WTC11 (cell line): ENCODE data around the gene ZNF419. TPM values are rescaled to one million over a fixed set of nuclear protein-coding genes. Genes with fewer than 3 reads are reported as not detected.
A peak's percentile ranks its signal among the peaks of the same experiment; 100 is the strongest.
"Not testable (repeated sequence)": the region's sequence is repeated elsewhere in the genome, so short reads cannot be mapped to it uniquely, and the experiment has no call there.

ENCODE experiments used
- ATAC-seq: fragments of 200-7000 bp; cut with Tn5 transposase; 2 replicates; pipeline ENCODE4 v1.10.0; 2021; ENCODE audit warnings: mild to moderate bottlenecking, moderate library complexity
- CTCF ChIA-PET: fragments of 300-600 bp; sonication (Branson Sonifier 250); formaldehyde crosslinking; loops from one replicate; lab custom pipeline; 2021; ENCODE audit warnings: antibody characterized with exemption; lab: Charles Lee
- POLR2A ChIA-PET: fragments of 350-600 bp; sonication (Branson Sonifier 250); formaldehyde crosslinking; loops from one replicate; lab custom pipeline; 2021; ENCODE audit warnings: antibody characterized with exemption; lab: Charles Lee
- DNase-seq: peaks from one replicate; pipeline ENCODE4 v3.0.0; 2021; ENCODE audit warnings: low spot score
- H3K27ac Mint-ChIP-seq: 2 replicates; pipeline ENCODE4 v1.8.0; 2021; ENCODE audit warnings: mixed read lengths
- H3K27me3 Mint-ChIP-seq: 2 replicates; pipeline ENCODE4 v1.8.0; 2021; ENCODE audit warnings: low read depth, mild to moderate bottlenecking, moderate library complexity, mixed read lengths
- H3K36me3 Mint-ChIP-seq: 2 replicates; pipeline ENCODE4 v1.8.0; 2021; ENCODE audit warnings: mixed read lengths
- H3K4me1 Mint-ChIP-seq: 2 replicates; pipeline ENCODE4 v1.8.0; 2022; ENCODE audit warnings: mixed read lengths
- H3K4me3 Mint-ChIP-seq: 2 replicates; pipeline ENCODE4 v1.8.0; 2021; ENCODE audit warnings: mild to moderate bottlenecking, moderate library complexity, mixed read lengths
- H3K9me3 Mint-ChIP-seq: 2 replicates; pipeline ENCODE4 v1.8.0; 2021; ENCODE audit warnings: mixed read lengths
- ATF1 ChIP-seq: sonication (generic); formaldehyde crosslinking; IDR thresholded peaks from 2 replicates; pipeline ENCODE4 v1.8.1; 2023; ENCODE audit warnings: mild to moderate bottlenecking, moderate library complexity, missing genetic modification reagents
- CREM ChIP-seq: sonication (generic); formaldehyde crosslinking; IDR thresholded peaks from 2 replicates; pipeline ENCODE4 v1.8.1; 2022; ENCODE audit warnings: mild to moderate bottlenecking, missing genetic modification reagents, moderate library complexity
- HMGA2 ChIP-seq: fragments of 250-450 bp; sonication (Bioruptor Pico); IDR thresholded peaks from 2 replicates; pipeline ENCODE4 v1.4.0; 2021; ENCODE audit warnings: mild to moderate bottlenecking, moderate library complexity
- HMGXB4 ChIP-seq: sonication (generic); formaldehyde crosslinking; IDR thresholded peaks from 2 replicates; pipeline ENCODE4 v1.8.1; 2023; ENCODE audit warnings: mild to moderate bottlenecking, moderate library complexity, missing genetic modification reagents
- IRF2 ChIP-seq: sonication (generic); formaldehyde crosslinking; IDR thresholded peaks from 2 replicates; pipeline ENCODE4 v1.8.0; 2022; ENCODE audit warnings: low read depth, missing genetic modification reagents, borderline replicate concordance
- NFATC4 ChIP-seq: fragments of 250-450 bp; sonication (Bioruptor Pico); IDR thresholded peaks from 2 replicates; pipeline ENCODE4 v1.9.0; 2021; ENCODE audit warnings: mild to moderate bottlenecking
- PRRX2 ChIP-seq: fragments of 250-450 bp; sonication (Bioruptor Pico); IDR thresholded peaks from 2 replicates; pipeline ENCODE4 v1.8.0; 2021; ENCODE audit warnings: mild to moderate bottlenecking
- TP53 ChIP-seq: sonication (generic); formaldehyde crosslinking; IDR thresholded peaks from 2 replicates; pipeline ENCODE4 v1.8.1; 2023; ENCODE audit warnings: mild to moderate bottlenecking, missing genetic modification reagents
- USF1 ChIP-seq: sonication (generic); formaldehyde crosslinking; IDR thresholded peaks from 2 replicates; pipeline ENCODE4 v1.8.0; 2022; ENCODE audit warnings: mild to moderate bottlenecking, missing genetic modification reagents
- USF2 ChIP-seq: sonication (generic); formaldehyde crosslinking; IDR thresholded peaks from 2 replicates; pipeline ENCODE4 v1.8.1; 2023; ENCODE audit warnings: mild to moderate bottlenecking, missing genetic modification reagents, moderate library complexity
- ZNF263 ChIP-seq: sonication (generic); formaldehyde crosslinking; IDR thresholded peaks from 2 replicates; pipeline ENCODE4 v1.8.1; 2022; ENCODE audit warnings: low read depth, mild to moderate bottlenecking, moderate library complexity, missing genetic modification reagents
- ZNF416 ChIP-seq: fragments of 250-450 bp; sonication (Bioruptor Pico); IDR thresholded peaks from 2 replicates; pipeline ENCODE4 v1.9.0; 2021; ENCODE audit warnings: mild to moderate bottlenecking, inconsistent platforms
- ZNF423 ChIP-seq: fragments of 250-450 bp; sonication (Bioruptor Pico); IDR thresholded peaks from 2 replicates; pipeline ENCODE4 v2.1.2; 2022; ENCODE audit warnings: mild to moderate bottlenecking, moderate library complexity
- total RNA-seq: library from RNA; stranded (reverse); gene quantifications from 3 replicates; pipeline ENCODE4 v1.2.3, GENCODE V29; 2021
- TF ChIP-seq, protein P1 (sequence below): sonication (generic); formaldehyde crosslinking; IDR thresholded peaks from 2 replicates; pipeline ENCODE4 v1.8.0; 2022; ENCODE audit warnings: mild to moderate bottlenecking, missing genetic modification reagents
- TF ChIP-seq, protein P2 (sequence below): fragments of 250-450 bp; sonication (Bioruptor Pico); conservative IDR thresholded peaks from 2 replicates; pipeline ENCODE4 v1.9.0; 2021; ENCODE audit warnings: mild to moderate bottlenecking
- TF ChIP-seq, protein P3 (sequence below): sonication (generic); formaldehyde crosslinking; IDR thresholded peaks from 2 replicates; pipeline ENCODE4 v1.8.1; 2022; ENCODE audit warnings: mild to moderate bottlenecking, moderate library complexity, missing genetic modification reagents
- TF ChIP-seq, protein P4 (sequence below): sonication (generic); formaldehyde crosslinking; IDR thresholded peaks from 2 replicates; pipeline ENCODE4 v1.8.1; 2022; ENCODE audit warnings: low read depth, missing genetic modification reagents, borderline replicate concordance
- TF ChIP-seq, protein P5 (sequence below): sonication (generic); formaldehyde crosslinking; IDR thresholded peaks from 2 replicates; pipeline ENCODE4 v1.8.0; 2022; ENCODE audit warnings: mild to moderate bottlenecking, missing genetic modification reagents

The ZNF419 gene
- total RNA-seq, 1 experiment from 2014 or later: 11.3 TPM

- POLR2A ChIA-PET: no interaction called here
- Mint-ChIP-seq H3K4me3 (no peak overlapping the region), H3K27me3 (peaks cover 18% of the 10 kb centered on the region), H3K27ac (no peak overlapping the region), H3K9me3 (peaks cover 57% of the 10 kb centered on the region), H3K36me3 (peaks cover 43% of the 10 kb centered on the region), H3K4me1 (no peaks in the 10 kb centered on the region)
- ATAC-seq: no peak
- no peak for TF ChIP-seq HMGA2 (CRISPR knock-in tag)
- TF ChIP-seq, protein P1, sequence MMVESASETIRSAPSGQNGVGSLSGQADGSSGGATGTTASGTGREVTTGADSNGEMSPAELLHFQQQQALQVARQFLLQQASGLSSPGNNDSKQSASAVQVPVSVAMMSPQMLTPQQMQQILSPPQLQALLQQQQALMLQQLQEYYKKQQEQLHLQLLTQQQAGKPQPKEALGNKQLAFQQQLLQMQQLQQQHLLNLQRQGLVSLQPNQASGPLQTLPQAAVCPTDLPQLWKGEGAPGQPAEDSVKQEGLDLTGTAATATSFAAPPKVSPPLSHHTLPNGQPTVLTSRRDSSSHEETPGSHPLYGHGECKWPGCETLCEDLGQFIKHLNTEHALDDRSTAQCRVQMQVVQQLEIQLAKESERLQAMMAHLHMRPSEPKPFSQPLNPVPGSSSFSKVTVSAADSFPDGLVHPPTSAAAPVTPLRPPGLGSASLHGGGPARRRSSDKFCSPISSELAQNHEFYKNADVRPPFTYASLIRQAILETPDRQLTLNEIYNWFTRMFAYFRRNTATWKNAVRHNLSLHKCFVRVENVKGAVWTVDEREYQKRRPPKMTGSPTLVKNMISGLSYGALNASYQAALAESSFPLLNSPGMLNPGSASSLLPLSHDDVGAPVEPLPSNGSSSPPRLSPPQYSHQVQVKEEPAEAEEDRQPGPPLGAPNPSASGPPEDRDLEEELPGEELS (CRISPR knock-in tag): no peak
- TF ChIP-seq PRRX2: no peak
- TF ChIP-seq ZNF423: no peak
- no peak for TF ChIP-seq ATF1 (CRISPR knock-in tag)
- no peak for TF ChIP-seq USF1 (CRISPR knock-in tag)
- TF ChIP-seq, protein P2, sequence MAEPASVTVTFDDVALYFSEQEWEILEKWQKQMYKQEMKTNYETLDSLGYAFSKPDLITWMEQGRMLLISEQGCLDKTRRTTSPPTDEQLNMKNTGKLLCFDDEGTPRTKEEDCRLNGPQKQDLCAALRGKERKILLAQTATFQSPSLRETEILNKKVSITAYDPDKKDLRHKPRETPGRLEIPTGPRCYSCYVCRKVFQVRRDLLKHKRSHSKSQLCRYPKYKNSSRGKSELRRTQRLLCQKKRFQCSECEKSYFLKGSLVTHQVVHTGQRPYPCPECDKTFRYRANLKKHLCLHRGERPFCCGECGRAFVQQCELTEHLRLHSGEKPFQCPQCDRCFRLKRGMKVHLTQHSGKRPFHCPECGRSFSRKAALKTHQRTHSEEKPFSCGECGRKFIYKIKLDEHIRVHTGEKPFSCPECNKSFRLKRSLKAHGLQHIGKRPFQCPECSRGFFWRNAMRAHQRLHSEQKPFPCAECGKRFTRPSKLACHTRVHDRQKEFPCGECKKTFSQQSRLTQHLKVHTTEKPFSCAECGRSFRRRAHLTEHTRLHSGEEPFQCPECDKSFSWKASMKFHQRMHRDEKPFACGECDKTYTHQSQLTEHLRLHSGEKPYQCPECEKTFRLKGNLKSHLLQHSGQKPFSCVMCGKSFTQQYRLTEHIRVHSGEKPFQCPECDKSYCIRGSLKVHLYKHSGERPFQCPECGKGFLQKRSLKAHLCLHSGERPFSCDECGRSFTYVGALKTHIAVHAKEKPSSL: no peak
- TF ChIP-seq, protein P3, sequence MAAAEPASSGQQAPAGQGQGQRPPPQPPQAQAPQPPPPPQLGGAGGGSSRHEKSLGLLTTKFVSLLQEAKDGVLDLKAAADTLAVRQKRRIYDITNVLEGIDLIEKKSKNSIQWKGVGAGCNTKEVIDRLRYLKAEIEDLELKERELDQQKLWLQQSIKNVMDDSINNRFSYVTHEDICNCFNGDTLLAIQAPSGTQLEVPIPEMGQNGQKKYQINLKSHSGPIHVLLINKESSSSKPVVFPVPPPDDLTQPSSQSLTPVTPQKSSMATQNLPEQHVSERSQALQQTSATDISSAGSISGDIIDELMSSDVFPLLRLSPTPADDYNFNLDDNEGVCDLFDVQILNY (CRISPR knock-in tag): no peak
- no peak for TF ChIP-seq ZNF263 (CRISPR knock-in tag)
- TF ChIP-seq TP53 (CRISPR knock-in tag): no peak
- TF ChIP-seq NFATC4: no peak
- TF ChIP-seq, protein P4, sequence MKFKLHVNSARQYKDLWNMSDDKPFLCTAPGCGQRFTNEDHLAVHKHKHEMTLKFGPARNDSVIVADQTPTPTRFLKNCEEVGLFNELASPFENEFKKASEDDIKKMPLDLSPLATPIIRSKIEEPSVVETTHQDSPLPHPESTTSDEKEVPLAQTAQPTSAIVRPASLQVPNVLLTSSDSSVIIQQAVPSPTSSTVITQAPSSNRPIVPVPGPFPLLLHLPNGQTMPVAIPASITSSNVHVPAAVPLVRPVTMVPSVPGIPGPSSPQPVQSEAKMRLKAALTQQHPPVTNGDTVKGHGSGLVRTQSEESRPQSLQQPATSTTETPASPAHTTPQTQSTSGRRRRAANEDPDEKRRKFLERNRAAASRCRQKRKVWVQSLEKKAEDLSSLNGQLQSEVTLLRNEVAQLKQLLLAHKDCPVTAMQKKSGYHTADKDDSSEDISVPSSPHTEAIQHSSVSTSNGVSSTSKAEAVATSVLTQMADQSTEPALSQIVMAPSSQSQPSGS (CRISPR knock-in tag): no peak
- DNase-seq: no peak
- CTCF ChIA-PET: no interaction called here
These were observed 27.7 kb downstream of the ZNF419 start for GRCh38 chr19:57515255-57515654.

DNA sequence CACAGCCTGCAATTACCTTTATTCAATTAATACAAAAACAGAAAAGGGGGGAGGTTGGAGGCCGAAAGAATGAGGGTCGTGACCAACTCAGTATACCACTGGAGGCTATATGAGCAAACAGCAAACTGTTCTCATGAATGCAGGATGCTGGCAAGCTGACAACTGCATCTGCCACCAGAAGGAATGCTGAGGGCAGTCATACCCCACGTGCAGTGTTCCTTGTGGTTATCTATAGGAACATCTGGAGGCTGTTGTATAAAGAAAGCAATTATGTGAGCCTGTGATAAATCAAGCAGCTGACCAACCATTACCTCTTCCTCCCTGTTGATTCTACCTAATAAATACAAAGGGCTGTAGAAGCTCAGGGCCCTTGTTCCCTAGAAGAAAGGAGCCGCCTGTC lies 30.5 kb downstream of the ZNF419 start:
- H3K27ac Mint-ChIP-seq, CTCF ChIA-PET, H3K4me1 Mint-ChIP-seq, H3K4me3 Mint-ChIP-seq, ATAC-seq, POLR2A ChIA-PET, DNase-seq: not testable (repeated sequence)
- H3K27me3 Mint-ChIP-seq: peaks cover 22% of the 10 kb centered on the region
- peaks cover 29% of the 10 kb centered on the region for H3K36me3 Mint-ChIP-seq
- peaks cover 49% of the 10 kb centered on the region for H3K9me3 Mint-ChIP-seq

DNA sequence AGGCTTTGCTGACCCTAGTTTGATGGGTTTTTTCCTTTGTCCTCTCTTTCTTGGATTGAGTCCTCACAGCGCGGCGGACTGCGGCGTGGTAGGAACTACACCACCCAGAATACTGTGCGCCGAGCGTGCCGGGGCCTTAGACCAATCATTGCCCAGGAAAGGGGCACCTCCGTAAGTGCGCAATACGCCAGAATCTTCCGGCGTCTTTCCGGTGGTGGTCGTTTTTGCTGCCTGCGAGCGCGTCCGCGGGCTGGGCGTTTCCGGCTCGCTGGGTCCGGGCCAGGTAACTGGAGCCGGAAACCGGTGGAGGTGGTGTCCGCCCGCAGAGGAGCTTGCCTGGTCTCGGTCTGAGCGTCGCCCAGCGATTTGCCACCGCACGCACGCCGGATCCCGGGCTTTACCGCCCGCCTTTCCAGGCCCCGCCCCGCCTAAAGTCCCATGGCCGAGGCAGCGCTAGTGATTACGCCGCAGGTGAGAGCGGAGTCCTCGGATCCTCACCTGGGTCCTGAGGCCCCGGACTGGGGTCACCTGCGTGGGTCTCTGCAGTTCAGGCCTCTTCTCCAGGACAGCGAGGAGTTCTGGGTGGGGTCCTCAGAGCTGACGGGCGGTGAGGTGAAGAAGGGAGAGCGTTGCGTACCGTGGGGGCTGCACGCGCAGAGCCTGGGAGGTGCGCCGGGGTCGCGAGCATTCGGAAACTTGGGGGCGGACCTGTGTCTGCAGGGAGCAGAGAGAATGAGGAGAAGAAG lies 39.8 kb downstream of the ZNF419 start, which contains the start of gene ZNF549:
ZNF549 (plus strand) TSS at position 221 of the 746 bp plus-strand sequence; CDS start at position 439, 218 bp downstream.
- peaks cover 11% of the 10 kb centered on the region for H3K4me1 Mint-ChIP-seq
- H3K27ac Mint-ChIP-seq: peak within 1 kb of the TSS; percentile 88
- POLR2A ChIA-PET: interaction anchor here (0.8 kb wide), 1 partner anchor 10 kb away, joined by 3 read pairs; no protein-coding TSS in a partner anchor
- H3K36me3 Mint-ChIP-seq: peaks cover 11% of the 10 kb centered on the region
- peak; percentile 94 for DNase-seq
- H3K4me3 Mint-ChIP-seq: peak within 1 kb of the TSS; percentile 92
- H3K27me3 Mint-ChIP-seq: peaks cover 6% of the 10 kb centered on the region
- CTCF ChIA-PET: interaction anchor here (0.7 to 0.9 kb wide), 3 partner anchors 25 to 138 kb away, joined by 3 read pairs; partner anchors contain the start of gene ZNF548
- ATAC-seq: peak; percentile 98
- peaks cover 9% of the 10 kb centered on the region for H3K9me3 Mint-ChIP-seq
- peak; percentile 75 for TF ChIP-seq HMGXB4 (CRISPR knock-in tag)
- TF ChIP-seq, protein P3 (CRISPR knock-in tag): 0 out of 2 replicates have a peak, but pooled peaks have one; percentile 77
- no peak for TF ChIP-seq ZNF263 (CRISPR knock-in tag)
- TF ChIP-seq CREM: peak; percentile 59; the same call in 1 of the 2 replicates
- 0 out of 2 replicates have a peak, but pooled peaks have one; percentile 22 for TF ChIP-seq USF2
- TF ChIP-seq IRF2 (CRISPR knock-in tag): no peak
- TF ChIP-seq, protein P5, sequence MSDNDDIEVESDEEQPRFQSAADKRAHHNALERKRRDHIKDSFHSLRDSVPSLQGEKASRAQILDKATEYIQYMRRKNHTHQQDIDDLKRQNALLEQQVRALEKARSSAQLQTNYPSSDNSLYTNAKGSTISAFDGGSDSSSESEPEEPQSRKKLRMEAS (CRISPR knock-in tag): peak; percentile 91
- TF ChIP-seq ZNF416 (CRISPR knock-in tag): peak; percentile 92; the same call in 1 of the 2 replicates
